NCI-H69 (cell line): ENCODE measurements around the gene CCNO.

Experiments
- DNase-seq: peaks from one replicate; lab custom pipeline; 2025; lab: John Stamatoyannopoulos, UW

The CCNO gene, protein sequence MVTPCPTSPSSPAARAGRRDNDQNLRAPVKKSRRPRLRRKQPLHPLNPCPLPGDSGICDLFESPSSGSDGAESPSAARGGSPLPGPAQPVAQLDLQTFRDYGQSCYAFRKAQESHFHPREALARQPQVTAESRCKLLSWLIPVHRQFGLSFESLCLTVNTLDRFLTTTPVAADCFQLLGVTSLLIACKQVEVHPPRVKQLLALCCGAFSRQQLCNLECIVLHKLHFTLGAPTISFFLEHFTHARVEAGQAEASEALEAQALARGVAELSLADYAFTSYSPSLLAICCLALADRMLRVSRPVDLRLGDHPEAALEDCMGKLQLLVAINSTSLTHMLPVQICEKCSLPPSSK

DNA sequence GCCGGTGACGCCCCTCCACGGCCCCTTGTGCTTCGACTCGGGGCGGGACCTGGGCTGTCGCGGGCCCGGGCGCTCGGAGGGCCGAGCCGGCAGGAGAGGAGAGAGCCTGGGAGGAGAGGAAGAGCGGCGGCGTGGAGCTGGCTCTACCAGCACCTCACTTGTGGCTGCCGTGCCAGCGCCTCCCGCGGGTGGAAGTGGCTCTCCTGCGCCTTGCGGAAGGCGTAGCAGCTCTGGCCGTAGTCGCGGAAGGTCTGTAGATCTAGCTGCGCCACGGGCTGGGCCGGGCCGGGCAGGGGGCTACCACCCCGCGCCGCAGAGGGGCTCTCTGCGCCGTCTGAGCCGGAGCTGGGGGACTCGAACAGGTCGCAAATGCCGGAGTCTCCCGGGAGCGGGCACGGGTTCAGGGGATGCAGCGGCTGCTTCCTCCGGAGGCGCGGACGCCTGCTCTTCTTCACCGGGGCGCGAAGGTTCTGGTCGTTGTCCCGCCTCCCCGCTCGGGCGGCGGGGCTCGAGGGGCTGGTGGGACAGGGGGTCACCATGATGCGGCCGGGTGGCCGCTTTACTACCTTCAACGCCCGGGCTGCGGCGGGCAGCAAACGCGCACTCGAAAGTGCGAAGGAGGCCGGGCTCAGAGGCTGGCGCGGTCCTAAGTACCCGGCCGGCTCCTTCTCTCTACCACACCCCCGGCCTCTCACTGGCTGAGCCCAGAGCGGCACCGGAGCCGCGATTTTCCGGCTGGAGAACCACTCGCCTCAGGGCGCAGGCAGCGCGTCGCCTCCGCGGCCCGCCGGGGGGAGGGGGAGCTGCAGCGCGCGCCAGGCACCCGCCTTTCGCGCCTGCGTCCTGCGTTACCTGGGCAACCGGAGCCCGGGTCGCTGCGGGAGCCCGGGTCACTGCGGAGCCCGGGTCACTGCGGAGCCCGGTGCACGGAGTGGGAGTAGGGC is at the start of gene CCNO:
Gene CCNO, minus strand, starts transcription at position 624 of the 944 bp plus-strand sequence. Its CDS starts 85 bp downstream, at position 539.
- peak; percentile 99 for DNase-seq

DNA sequence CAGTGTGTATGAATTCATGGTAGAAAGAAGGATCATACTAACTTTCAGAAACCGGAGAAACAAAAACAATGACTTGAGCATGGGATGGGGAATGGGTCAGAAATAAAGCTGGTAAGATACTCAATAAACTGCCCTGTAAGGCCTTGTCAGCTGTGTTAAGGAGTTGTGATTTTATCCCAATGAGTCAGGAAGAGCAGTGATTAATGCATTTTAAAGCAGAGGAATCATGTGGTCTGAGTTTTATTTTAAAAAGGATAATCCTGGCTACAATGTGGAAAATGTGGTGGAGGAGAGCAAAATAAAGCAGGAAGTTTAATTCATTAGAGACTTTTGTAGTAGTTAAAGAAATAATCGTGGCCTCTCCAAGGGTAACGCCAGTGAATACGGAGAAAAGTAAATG is 45.4 kb upstream of the CCNO start:
- no peak for DNase-seq

DNA sequence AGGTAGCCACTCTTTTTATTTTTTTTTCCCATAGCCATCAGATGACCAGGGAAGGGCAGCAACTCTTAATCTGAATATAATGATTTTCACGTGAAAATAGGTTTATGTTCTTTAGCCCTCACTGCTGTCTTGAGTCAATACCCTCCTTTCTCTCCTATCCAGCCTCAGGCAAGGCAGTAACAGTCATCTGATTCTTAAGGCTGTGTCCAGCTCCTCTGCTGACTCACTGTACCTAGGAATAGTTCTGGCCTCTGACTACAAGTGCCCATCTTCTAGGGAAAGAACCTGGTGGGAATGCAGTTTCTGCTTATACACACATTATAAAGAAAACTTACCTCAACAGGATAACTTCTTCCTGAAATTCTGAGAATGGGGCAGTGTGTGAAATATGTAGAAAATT is 43.4 kb upstream of the CCNO start:
- no peak for DNase-seq

DNA sequence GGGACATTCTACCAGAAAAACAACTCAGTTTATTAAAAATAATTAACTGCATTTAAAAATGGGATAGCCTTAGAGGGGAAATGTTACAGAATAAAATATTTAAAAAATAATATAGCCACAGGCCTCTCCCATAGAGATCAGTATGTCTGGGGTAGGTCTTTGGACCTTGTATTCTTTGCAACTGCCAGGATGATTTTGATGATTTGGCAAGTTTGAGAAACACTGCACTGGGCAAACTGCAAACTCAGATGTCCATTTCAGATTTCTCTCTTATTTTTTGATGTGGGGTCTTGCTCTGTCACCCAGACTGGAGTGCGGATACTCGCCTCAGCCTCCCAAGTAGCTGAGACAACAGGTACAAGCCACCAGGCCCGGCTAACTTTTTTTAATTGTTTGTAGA is 24.9 kb upstream of the CCNO start:
- no peak for DNase-seq

DNA sequence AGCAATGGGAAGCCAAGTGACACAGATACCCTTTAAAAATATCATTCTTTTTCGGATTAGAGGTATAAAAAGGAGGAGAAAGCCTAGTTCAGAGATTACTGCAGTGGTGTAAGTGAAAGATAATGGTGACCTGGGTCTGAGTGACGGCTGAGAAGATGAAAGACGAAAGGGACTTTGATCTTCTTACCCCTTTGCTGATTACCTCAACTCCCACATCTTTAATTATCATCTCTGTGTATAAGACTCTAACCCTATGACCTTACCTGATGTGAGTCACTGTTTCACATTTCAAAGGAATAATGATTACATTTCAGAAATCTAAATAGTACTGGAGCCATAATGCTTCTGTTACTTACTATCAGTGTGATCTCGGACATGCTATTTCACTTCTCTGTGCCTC is 21.4 kb upstream of the CCNO start:
- no peak for DNase-seq

DNA sequence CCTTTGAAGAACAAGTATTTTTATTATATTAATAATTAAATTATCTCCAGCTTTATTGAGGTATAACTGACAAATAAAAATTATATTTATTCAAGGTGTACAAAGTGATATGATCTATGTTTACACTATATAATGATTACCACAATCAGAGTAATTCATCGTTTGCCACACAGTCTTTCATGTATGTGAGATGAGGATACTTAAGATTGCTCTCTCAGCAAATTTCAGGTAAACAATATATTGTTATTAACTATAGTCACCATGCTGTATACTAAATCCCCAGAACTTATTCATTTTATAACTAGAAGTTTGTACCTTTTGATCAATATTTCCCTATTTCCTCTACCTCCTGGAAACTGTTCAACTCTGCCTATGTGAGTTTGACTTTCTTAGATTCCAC is 16.7 kb upstream of the CCNO start:
- no peak for DNase-seq

DNA sequence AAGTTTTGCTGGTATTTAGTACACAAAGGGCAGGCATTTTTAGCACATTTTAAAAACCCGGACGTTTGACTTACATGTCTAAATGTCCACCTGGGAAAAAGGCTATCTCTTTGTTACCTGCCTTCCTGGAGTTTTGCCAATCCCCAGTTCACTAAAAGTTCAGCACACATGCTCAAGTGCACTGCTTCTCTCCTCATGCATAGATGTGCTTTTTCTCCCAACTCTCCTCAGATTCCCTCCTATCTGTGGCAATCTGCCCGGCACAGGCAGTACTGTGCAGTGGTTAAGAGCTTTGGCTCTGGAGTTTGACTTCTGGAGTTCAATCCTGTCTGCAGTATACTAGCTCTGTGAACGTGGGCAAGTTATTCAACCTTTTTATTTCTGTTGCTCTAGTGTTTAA is 8.3 kb upstream of the CCNO start:
- DNase-seq, result peak; percentile 93

DNA sequence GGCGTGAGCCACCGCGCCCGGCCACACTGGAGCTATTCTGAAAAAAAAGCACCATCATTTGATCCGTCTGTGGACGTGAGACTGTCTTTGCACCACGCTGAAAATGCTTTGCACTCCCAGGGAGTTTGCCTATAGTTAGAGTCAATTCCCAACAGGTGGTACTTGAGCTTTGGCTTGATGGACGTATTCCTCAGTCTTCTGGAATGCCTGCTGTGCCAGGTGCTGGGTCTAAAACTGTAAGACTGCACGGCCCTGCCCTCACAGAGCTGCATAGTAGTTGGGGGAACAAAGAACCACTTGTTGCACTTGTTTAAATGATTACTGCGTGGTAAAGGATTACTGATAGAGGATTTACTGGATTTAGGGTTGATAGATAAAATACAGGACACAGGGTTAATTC is 3.4 kb upstream of the CCNO start:
- DNase-seq, result peak; percentile 60

DNA sequence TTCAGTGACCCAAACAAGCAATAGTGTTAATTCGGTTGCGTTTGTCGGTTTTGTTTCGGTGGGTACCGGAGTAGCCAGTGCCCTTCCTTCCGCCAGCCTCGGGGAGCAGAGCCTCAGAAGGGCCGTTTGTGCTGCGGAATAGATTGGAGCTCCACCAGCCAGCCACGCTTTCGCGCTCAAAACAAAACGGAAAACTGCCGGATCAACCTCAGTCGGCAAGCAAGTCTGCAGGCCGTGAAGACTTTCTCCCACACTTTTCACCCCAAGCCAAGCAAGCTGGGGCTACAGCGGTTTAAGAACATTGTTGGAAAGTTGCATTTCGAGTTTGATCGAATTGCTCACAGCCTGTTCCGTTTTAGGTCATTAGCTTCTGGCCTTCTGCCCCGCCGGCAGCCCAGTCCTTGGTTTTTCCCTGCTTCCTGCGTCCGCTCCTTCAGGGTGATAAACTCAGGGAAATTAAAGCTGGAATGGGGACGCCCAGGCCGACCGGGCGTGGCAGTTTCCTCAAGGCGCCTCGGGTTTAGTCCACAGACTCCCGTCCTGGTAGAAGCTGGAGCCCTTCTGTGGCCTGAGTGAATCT is 803 bp upstream of the CCNO start:
- DNase-seq, result peak; percentile 87

DNA sequence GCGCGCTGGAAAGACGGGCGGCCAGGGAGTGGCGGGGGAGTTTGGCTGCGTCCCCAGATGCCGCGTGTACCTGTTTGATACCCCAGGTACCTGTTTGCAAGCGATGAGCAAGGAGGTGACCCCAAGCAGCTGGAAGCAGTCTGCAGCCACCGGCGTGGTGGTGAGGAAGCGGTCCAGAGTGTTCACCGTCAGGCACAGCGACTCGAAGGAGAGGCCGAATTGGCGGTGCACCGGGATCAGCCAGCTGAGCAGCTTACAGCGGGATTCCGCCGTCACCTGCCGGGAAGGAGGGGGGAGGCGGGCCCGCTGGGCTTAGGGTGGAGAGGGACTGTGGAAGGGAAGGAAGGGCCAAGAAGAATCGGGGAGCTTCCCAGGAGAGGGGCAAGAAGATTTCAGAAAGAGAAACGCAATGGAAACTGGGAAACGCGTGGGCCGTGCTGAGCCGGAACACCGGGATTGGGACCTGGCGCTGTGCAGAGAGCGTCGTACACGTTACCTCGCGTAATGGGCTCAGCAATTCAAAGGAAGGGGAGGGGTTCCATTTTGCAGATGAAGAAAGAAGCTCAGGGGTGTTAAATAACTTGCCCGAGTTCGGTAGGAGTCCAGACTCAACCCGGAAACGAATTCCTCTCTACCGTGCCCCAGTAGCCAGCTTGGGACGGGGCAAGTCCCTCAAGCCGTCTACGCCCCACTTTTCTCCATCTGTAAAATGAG is 980 bp downstream of the CCNO start:
- DNase-seq, result peak; percentile 84

DNA sequence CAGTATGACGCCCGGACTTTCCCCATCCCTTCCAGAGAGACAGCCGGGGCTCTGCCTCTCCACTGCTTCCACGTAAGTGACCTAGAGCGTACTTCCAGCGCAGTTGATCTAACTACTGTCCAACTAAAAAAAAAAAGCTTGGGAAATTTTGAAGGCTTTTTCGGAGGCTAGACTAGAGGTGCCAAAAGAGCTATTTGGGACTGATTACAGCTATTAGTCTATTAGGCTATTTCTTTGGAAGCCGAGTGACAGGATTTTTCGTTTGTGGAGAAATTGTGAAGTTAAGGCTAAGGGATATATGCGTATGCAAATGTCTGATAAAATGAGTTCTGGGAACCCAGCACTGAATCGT is 1.5 kb downstream of the CCNO start:
- DNase-seq, result no peak

DNA sequence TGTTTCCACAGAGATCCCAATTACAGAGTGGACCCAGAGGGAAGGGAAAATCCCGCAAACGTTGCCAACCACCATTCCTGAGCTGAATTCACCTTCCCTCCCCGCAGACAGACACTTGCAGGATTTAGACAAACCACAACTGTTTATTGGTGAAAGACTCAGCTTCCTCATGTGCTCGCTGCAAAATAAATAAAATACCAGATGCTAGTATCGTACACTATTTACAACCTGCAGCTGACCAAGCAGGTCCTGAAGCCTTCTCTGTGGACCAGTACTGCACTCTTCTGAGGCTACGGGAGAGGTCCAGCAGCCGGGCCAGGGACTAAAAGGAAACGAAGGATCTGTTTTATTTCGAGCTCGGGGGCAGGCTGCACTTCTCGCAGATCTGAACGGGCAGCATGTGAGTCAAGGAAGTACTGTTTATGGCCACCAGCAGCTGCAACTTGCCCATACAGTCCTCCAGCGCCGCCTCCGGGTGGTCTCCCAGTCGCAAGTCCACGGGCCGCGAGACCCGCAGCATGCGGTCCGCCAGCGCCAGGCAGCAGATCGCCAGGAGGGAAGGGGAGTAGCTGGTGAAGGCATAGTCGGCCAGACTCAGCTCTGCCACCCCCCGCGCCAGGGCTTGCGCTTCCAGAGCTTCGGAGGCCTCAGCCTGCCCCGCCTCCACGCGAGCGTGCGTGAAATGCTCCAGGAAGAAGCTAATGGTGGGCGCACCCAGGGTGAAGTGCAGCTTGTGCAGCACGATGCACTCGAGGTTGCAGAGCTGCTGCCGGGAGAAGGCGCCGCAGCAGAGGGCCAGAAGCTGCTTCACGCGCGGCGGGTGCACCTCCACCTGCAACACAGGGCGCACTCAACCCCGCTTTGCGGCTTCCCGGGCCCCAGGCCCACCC is 2.1 kb downstream of the CCNO start:
- peak; percentile 77 for DNase-seq

DNA sequence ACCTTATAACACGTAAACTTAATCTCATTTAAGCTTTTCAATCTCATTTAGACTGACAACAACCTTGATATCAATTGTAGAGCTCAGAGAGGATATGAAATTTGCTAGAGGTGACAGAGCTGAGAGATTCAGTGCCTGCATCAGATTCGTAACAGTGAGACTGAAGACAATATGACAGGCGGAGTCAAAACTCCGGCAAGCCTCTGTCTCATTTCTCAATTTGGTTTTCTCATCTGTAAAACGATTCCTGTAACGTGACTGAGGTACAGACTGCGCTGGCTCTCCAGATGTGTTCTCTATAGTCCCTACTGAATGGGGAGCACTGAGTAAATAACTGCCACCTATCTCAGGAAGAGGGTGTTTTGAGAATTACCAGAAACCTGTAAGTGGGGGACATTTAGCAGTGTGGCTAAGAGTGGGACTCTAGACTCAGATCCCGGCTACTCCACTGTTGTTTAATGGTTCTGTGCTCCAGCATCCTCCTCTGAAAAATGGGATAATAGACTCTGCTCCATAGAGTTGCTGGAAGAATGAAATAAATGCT is 3.2 kb downstream of the CCNO start:
- no peak for DNase-seq

DNA sequence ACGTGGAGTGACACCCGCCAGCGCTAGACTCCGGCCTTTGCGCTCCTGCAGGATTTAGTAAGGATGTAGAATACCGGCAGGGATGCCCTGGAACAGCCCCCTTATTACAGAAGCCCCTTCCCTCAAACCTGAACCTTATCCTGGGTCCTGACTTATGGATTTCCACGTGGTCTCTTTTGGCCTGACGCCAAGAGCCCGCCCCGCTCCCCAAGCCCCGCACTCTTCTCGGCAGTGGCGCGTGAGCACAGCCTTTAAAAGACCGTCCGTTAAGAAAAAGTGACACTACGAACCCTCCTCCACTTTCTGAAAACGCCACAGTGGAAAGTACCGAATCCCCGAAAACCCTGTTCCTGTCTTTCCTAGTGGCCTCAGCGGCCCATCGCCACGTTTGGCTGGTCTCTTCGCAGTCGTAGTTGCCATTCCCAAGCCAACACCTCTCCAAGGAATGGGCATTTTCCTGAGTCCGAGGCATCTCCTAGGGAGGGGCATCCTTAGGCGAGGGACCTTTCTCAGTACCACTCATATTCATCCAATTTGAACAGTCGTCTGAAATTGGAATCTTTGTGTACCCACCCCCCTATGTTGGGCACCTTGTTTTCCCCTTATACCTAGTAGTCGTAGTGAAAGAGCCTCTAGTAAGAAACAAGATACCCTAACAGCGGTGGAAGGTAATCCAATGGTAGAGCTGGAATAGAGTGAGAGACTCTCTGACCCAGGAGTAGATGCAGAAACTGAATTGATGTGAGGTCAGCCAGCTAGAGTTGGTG is 5.6 kb downstream of the CCNO start:
- DNase-seq, result peak; percentile 39

DNA sequence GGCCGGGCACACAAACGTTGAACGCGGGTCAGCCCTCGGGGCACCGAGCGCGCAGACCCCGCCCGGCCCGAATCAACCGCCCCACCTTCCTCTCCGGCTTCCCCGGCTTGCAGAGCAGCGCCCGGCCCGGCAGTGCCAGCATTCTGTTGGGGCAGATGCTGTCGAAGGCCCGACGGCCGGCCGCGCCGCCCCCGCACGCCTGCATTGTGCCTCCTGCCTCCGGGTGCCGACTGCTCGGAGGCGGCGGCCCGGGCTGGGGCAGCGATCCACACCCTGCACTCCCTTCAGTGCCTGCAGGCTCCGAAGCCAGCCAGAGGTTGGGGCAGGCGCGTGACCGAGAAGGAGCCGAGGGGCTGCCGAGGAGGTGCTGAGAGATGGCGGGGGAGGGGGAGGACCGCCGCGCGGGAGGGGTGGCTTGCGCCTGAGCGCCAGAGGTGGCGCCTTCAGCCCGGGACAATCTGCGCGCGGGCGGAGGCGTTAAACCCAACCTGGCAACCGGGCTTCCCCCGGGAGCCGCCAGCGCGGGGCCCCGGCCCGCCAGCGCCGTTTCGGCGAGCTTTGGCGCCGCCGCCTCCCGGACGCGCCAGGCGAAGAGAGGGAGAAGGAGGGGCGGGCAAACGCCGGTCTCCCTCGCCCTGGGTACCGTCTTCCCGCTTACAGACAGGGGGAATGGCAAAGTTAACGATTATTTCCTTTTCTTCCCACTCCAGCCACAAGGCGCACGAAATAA is 6.3 kb downstream of the CCNO start, which contains the start of gene MCIDAS:
Gene MCIDAS, minus strand, starts transcription at position 382 of the 730 bp plus-strand sequence. Its CDS starts 177 bp downstream, at position 205.
- DNase-seq, result peak; percentile 94

DNA sequence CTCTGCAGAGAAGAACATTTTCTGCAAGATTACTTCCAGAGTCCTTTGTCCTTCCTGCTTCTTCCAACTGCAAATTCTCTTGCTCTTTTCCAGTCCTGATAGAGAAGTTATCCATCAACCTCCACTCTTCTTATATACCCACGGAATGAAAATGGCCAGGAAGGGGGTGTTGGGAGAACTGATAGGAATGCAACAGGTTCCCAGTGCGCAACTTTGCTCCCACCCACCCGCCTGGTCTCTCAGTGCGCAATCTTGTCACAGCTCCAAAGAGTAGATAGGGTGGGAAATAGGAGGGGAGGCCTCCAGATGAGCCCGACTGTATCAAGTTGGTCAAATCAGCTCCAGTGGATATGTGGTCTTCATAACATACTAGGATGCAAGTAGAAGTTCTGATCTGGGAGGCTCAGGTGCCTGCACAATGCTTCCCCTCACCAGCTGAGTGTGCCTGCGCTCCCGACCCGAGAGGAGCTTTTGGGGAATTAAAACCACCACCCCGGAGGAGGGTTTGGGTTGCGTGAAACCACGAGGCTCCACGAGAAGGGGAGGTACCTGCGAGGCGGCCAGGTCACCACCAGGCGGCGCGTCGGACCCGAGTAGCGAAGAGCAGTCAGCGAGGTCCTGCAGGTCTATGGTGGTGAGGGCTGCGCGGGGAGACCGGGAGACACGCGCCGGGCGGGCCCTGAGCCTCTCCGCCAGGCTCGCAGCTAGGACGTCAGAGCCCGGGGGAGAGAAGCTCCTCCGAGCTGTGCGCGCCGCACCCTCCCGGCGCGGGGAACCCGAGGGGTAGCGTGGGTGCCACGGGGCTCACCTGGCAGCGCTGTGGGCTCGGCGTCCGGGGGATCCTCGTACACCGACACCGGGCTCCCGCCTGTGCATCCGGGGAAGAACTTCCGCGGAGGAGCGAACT is 7.1 kb downstream of the CCNO start:
- DNase-seq, result peak; percentile 94

DNA sequence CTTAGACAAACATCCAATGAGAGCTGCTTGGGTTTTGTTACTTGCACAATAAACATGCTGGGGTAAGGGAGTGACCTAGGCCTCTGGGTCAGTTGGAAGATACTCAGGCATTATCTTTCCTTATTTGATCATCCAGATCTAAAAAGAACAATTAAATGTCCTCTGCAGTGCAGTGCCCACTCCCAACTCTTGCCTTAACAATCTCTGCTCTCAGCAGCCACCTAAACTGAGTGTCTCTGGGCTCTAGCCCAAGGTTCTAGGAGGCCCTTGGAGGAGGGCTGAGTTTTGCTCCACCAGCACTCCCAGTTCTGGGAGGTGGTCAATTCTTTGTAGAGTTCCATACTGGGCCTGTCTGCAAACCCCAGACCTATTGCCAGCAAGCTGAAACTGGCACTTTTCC is 8.1 kb downstream of the CCNO start:
- no peak for DNase-seq

DNA sequence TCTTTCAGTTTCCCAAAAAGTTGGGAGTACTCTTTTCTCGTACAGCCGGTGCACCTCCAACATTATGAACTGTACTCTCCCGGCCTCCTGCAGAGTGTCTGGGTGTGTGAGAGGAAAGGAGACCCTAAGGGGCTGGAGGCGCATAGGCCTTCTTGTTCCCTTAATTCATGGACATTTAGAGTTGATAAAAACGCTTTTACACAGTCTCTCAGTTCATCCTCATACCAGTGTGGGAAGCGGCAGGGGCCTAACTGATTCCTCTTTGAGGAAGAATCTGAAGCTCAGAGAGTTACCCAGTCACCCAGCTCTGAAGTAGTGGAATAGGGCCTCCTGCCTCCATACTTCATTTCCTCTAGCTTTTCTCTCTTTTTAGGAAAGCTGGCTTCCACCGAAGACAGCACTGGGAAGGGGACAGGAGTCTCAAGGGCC is 9.6 kb downstream of the CCNO start:
- DNase-seq, result no peak
